Loucy (cell line): ENCODE measurements around the gene PRPF18.

Experiments used
- EZH2phosphoT487 ChIP-seq: fragments of 200-600 bp; IDR thresholded peaks from 2 replicates; pipeline ENCODE4 v1.6.1; 2018; ENCODE audit warnings: antibody characterized with exemption, mild to moderate bottlenecking, moderate library complexity, borderline replicate concordance
- TF ChIP-seq, protein P1 (sequence below): fragments of 200-600 bp; sonication (generic); conservative IDR thresholded peaks from 2 replicates; pipeline ENCODE4 v1.5.1; 2014; ENCODE audit warnings: mild to moderate bottlenecking, antibody characterized with exemption, low read length

DNA sequence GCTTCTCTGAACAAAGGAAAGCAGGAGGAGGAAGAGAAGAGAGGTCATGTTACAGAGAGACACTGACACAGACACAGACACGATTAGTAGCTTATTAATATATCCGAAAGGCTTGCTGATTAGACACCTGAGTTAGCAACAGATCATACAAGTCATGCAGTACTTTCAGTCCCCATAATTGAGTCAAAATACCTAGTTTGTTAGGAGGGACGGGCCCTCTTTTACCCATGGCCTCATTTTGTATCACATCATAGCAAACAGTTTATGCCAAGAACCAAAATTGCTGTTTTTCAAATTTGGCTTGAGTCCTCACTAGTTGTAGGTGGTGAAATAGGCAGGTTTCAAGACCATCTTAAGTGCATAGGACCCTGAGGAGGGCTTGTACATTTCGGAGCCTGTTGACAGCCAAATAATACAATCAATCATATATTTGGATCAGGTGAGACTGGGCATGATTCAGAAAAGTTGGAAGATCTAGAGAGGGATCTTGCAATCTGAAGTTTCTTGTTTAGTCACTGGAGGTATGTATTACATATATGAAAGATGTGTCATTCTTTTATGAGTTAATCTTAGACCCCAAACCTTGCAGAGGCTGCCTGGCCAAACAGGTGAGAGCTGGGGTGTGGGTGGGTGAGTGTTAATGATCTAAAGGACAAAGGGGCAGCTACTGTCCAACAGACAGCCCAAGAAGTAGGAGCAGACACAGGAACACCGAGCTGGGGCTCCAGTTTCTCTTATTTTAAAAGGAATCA, 65.4 kb downstream of the PRPF18 start:
- TF ChIP-seq, protein P1, sequence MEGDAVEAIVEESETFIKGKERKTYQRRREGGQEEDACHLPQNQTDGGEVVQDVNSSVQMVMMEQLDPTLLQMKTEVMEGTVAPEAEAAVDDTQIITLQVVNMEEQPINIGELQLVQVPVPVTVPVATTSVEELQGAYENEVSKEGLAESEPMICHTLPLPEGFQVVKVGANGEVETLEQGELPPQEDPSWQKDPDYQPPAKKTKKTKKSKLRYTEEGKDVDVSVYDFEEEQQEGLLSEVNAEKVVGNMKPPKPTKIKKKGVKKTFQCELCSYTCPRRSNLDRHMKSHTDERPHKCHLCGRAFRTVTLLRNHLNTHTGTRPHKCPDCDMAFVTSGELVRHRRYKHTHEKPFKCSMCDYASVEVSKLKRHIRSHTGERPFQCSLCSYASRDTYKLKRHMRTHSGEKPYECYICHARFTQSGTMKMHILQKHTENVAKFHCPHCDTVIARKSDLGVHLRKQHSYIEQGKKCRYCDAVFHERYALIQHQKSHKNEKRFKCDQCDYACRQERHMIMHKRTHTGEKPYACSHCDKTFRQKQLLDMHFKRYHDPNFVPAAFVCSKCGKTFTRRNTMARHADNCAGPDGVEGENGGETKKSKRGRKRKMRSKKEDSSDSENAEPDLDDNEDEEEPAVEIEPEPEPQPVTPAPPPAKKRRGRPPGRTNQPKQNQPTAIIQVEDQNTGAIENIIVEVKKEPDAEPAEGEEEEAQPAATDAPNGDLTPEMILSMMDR = no peak
- no peak for TF ChIP-seq EZH2phosphoT487
